ENCODE data around the gene SLC17A2. TPM values are rescaled to one million over a fixed set of nuclear protein-coding genes. Genes with fewer than 3 reads are reported as not detected.

Gene SLC17A2
- total RNA-seq, 6 experiments from 2014 or later: 23.3 to 40.7 (median 33.4) TPM

GRCh38 chr6:25863360-25863759 lies 67.1 kb downstream of the SLC17A2 start:
- WGBS (ENCODE audit: insufficient coverage, low coverage, low lambda C conversion rate, missing lambda C conversion rate): 18% methylated on average over 2 of the region's 2 CpGs
- TF ChIP-seq, protein P1, sequence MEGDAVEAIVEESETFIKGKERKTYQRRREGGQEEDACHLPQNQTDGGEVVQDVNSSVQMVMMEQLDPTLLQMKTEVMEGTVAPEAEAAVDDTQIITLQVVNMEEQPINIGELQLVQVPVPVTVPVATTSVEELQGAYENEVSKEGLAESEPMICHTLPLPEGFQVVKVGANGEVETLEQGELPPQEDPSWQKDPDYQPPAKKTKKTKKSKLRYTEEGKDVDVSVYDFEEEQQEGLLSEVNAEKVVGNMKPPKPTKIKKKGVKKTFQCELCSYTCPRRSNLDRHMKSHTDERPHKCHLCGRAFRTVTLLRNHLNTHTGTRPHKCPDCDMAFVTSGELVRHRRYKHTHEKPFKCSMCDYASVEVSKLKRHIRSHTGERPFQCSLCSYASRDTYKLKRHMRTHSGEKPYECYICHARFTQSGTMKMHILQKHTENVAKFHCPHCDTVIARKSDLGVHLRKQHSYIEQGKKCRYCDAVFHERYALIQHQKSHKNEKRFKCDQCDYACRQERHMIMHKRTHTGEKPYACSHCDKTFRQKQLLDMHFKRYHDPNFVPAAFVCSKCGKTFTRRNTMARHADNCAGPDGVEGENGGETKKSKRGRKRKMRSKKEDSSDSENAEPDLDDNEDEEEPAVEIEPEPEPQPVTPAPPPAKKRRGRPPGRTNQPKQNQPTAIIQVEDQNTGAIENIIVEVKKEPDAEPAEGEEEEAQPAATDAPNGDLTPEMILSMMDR (IDR thresholded peaks at IDR 0.05): no peak
- no peak for TF ChIP-seq POLR2A (IDR thresholded peaks at IDR 0.05)
- Histone ChIP-seq H3K36me3 (peaks cover 0 to 3% (median 0%) of the 10 kb centered on the region in 4 donors), H3K27me3 (no peaks in the 10 kb centered on the region), H3K9me3 (no peaks in the 10 kb centered on the region), H3K4me3 (no peak overlapping the region), H3K27ac (peak overlapping the region in 1 of 3 donors; percentile 45), H3K4me1 (peaks cover 0 to 9% (median 4%) of the 10 kb centered on the region in 4 donors)
- DNase-seq (no peak), ATAC-seq (peak; percentile 83 to 94 (median 88))
- intact Hi-C loops (cut with DNase I): no loop called here

Other genes with a start within 250 kb of the SLC17A2 start
- 10 to 100 TPM in 4 of 6 experiments, 1 to 10 TPM in 2; 6.8 to 23.7 (median 19.5) TPM for gene SLC17A4, start 175.9 kb downstream of the SLC17A2 start, total RNA-seq
- gene SLC17A1, start 98.6 kb downstream of the SLC17A2 start, total RNA-seq: 10 to 100 TPM; 10.5 to 22.8 (median 14.5) TPM
- 10 to 100 TPM in 5 of 6 experiments, 1 to 10 TPM in 1; 9.5 to 31.4 (median 20.8) TPM for gene SLC17A3, start 56.4 kb downstream of the SLC17A2 start, total RNA-seq
- gene TRIM38, start 32.1 kb upstream of the SLC17A2 start, total RNA-seq: 1 to 10 TPM; 3.1 to 7.2 (median 4.5) TPM
- gene HFE, start 156.7 kb upstream of the SLC17A2 start, total RNA-seq: 10 to 100 TPM in 5 of 6 experiments, 1 to 10 TPM in 1; 8.9 to 20.7 (median 15.8) TPM